ENCODE data around the gene CPEB3. TPM values are rescaled to one million over a fixed set of nuclear protein-coding genes. Genes with fewer than 3 reads are reported as not detected.
"Not testable (repeated sequence)": the region's sequence is repeated elsewhere in the genome, so short reads cannot be mapped to it uniquely, and the experiment has no call there.

The CPEB3 gene
- total RNA-seq, 1 donor from 2014 or later = 2.4 TPM

GRCh38 chr10:92218569-92218968, 72.3 kb downstream of the CPEB3 start:
- FAIRE-seq (no peak), DNase-seq (ENCODE audit: low read depth) (no peak)
- TF ChIP-seq CTCF (IDR thresholded peaks at IDR 0.05; ENCODE audit: insufficient read depth, low read length, severe bottlenecking) = no peak
- Histone ChIP-seq H3K27me3 (ENCODE audit: control insufficient read depth, insufficient read depth, low read length) (no peaks in the 10 kb centered on the region), H3K36me3 (ENCODE audit: control insufficient read depth, insufficient read depth, low read length) (no peaks in the 10 kb centered on the region), H3K4me3 (ENCODE audit: low read depth, low read length) (no peak overlapping the region)

- not testable (repeated sequence) for DNase-seq (ENCODE audit: low read depth); H3K4me3 ChIP-seq (ENCODE audit: low read depth, low read length); H3K27me3 ChIP-seq (ENCODE audit: control insufficient read depth, insufficient read depth, low read length); H3K36me3 ChIP-seq (ENCODE audit: control insufficient read depth, insufficient read depth, low read length); FAIRE-seq
These were observed 74.3 kb downstream of the CPEB3 start for GRCh38 chr10:92216608-92217007.

GRCh38 chr10:92215222-92215621, 75.7 kb downstream of the CPEB3 start:
- not testable (repeated sequence) for H3K4me3 ChIP-seq (ENCODE audit: low read depth, low read length); H3K27me3 ChIP-seq (ENCODE audit: control insufficient read depth, insufficient read depth, low read length); H3K36me3 ChIP-seq (ENCODE audit: control insufficient read depth, insufficient read depth, low read length); FAIRE-seq; DNase-seq (ENCODE audit: low read depth)

- FAIRE-seq = no peak
- Histone ChIP-seq H3K36me3 (ENCODE audit: control insufficient read depth, insufficient read depth, low read length) (no peaks in the 10 kb centered on the region), H3K27me3 (ENCODE audit: control insufficient read depth, insufficient read depth, low read length) (no peaks in the 10 kb centered on the region), H3K4me3 (ENCODE audit: low read depth, low read length) (no peak overlapping the region)
- DNase-seq (ENCODE audit: low read depth) = no peak
- no peak for TF ChIP-seq CTCF (IDR thresholded peaks at IDR 0.05; ENCODE audit: insufficient read depth, low read length, severe bottlenecking)
These were observed 77.8 kb downstream of the CPEB3 start for GRCh38 chr10:92213049-92213448.

GRCh38 chr10:92208736-92209135, 82.1 kb downstream of the CPEB3 start:
- Histone ChIP-seq H3K36me3 (ENCODE audit: control insufficient read depth, insufficient read depth, low read length) (peaks cover 1% of the 10 kb centered on the region), H3K27me3 (ENCODE audit: control insufficient read depth, insufficient read depth, low read length) (no peaks in the 10 kb centered on the region), H3K4me3 (ENCODE audit: low read depth, low read length) (no peak overlapping the region)
- no peak for TF ChIP-seq CTCF (IDR thresholded peaks at IDR 0.05; ENCODE audit: insufficient read depth, low read length, severe bottlenecking)
- FAIRE-seq = no peak
- peak; percentile 54 for DNase-seq (ENCODE audit: low read depth)

GRCh38 chr10:92208157-92208720, 82.6 kb downstream of the CPEB3 start:
- DNase-seq (ENCODE audit: low read depth) (no peak), FAIRE-seq (no peak)
- Histone ChIP-seq H3K4me3 (ENCODE audit: low read depth, low read length) (no peak overlapping the region), H3K27me3 (ENCODE audit: control insufficient read depth, insufficient read depth, low read length) (no peaks in the 10 kb centered on the region), H3K36me3 (ENCODE audit: control insufficient read depth, insufficient read depth, low read length) (peaks cover 1% of the 10 kb centered on the region)
- no peak for TF ChIP-seq CTCF (IDR thresholded peaks at IDR 0.05; ENCODE audit: insufficient read depth, low read length, severe bottlenecking)

- TF ChIP-seq CTCF (IDR thresholded peaks at IDR 0.05; ENCODE audit: insufficient read depth, low read length, severe bottlenecking) = no peak
- DNase-seq (ENCODE audit: low read depth) (no peak), FAIRE-seq (no peak)
- peaks cover 1% of the 10 kb centered on the region for H3K36me3 ChIP-seq (ENCODE audit: control insufficient read depth, insufficient read depth, low read length)
- no peak overlapping the region for H3K4me3 ChIP-seq (ENCODE audit: low read depth, low read length)
- H3K27me3 ChIP-seq (ENCODE audit: control insufficient read depth, insufficient read depth, low read length) = no peaks in the 10 kb centered on the region
These were observed 83.8 kb downstream of the CPEB3 start for GRCh38 chr10:92207061-92207460.

Data from bronchial epithelial cell (primary cell).